ENCODE measurements around the gene TP63.
"Not testable (repeated sequence)": the region's sequence is repeated elsewhere in the genome, so short reads cannot be mapped to it uniquely, and the experiment has no call there.

TP63 gene

DNA sequence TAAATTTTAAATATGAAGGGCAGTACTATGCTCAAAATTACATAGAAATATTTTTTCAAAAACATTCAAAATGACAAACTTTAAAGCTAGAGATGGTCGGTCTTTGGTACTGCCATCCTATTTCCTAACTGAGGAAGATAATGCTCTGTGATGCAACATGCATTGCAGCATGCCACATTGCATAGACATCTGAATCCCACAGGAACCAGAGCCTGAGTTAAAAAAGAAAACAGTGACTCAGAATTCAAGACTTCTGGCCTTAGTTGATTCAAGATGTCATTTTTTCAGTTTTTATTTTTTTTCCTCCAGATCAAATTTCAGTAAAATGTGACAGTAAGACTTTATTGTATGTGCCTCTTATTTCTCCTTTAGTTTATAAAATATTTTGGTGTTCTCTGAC, 33.1 kb downstream of the TP63 start:
- peak; percentile 91 for ATAC-seq
- TF ChIP-seq TCF4 (CRISPR knock-in tag; IDR thresholded peaks at IDR 0.05; ENCODE audit: borderline replicate concordance) = no peak
- TF ChIP-seq ZNF8 (CRISPR knock-in tag; IDR thresholded peaks at IDR 0.05) = no peak
- TF ChIP-seq ZFP30 (CRISPR knock-in tag; IDR thresholded peaks at IDR 0.05) = no peak

DNA sequence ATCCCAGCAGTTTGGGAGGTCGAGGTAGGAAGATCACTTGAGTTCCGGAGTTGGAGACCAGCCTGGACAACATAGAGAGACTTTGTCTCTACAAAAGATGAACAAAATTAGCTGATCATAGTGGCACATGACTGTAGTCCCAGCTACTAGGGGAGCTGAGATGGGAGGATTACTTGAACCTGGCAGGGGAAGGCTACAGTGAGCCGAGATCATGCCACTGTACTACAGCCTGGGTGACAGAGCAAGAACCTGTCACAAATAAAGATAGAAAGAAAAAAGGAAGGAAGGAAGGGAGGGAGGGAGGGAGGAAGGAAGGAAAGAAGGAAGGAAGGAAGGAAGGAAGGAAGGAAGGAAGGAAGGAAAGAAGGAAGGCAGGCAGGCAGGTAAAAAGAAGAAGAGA, 41.2 kb downstream of the TP63 start:
- not testable (repeated sequence) for ATAC-seq

DNA sequence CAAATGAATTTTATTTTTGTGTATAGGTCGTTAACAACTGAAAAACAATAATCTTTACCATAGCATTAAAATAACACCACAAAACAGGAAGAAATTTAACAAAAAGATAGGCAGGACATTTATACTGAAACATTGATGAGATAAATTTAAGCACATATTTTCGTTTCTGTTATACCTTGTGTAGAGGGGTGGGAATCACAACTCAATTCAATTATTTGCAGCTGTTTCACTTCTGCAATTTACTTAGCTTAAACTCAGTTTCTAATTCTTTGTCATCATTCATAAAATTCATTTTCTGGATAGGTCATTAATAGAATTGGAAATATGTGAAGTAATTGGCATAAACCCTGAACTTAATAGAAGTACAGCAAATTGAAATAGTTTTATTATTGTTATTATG, 42.3 kb downstream of the TP63 start:
- no peak for ATAC-seq
- TF ChIP-seq ZFP3 (CRISPR knock-in tag; IDR thresholded peaks at IDR 0.05) (no peak), BACH2 (CRISPR knock-in tag; IDR thresholded peaks at IDR 0.05; ENCODE audit: borderline replicate concordance) (no peak), OSR1 (CRISPR knock-in tag; IDR thresholded peaks at IDR 0.05) (no peak), RARB (CRISPR knock-in tag; IDR thresholded peaks at IDR 0.05) (no peak), ZNF8 (CRISPR knock-in tag; IDR thresholded peaks at IDR 0.05) (no peak)
- TF ChIP-seq, protein P1, sequence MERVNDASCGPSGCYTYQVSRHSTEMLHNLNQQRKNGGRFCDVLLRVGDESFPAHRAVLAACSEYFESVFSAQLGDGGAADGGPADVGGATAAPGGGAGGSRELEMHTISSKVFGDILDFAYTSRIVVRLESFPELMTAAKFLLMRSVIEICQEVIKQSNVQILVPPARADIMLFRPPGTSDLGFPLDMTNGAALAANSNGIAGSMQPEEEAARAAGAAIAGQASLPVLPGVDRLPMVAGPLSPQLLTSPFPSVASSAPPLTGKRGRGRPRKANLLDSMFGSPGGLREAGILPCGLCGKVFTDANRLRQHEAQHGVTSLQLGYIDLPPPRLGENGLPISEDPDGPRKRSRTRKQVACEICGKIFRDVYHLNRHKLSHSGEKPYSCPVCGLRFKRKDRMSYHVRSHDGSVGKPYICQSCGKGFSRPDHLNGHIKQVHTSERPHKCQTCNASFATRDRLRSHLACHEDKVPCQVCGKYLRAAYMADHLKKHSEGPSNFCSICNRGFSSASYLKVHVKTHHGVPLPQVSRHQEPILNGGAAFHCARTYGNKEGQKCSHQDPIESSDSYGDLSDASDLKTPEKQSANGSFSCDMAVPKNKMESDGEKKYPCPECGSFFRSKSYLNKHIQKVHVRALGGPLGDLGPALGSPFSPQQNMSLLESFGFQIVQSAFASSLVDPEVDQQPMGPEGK (CRISPR knock-in tag; IDR thresholded peaks at IDR 0.05; ENCODE audit: borderline replicate concordance) = no peak

DNA sequence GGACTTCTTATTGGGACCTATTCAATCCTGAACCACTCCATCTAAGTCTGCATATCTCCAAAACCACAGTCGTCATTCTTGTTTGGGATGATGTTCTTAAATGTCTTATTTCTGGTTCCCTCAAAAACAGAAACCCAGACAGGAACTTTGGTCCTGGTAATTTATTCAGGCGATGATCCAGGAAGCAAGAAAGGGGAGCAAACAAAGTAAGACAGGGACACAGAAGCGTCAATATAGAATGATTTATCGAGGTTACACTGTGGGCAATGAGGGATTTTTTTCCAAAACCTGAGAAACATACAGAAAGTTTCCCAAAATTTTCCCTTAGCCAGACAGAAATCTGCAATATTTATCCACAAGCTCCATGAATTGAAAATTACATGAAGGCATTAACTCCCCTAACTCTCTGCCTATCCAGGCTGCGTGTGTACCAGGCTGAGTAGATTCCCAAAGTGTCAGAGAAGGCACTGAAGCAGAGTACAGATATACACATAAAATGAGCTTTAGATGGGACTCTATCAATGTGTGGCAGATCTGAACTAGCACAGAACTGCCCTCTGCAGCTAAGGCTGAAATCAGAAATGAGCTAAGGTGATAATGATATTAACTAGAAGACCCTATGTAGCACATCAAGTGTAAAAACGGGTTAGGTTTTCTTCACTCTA, 43.2 kb downstream of the TP63 start:
- ATAC-seq = no peak

More for the DNA sequence above, 43.2 kb downstream of the TP63 start:
- TF ChIP-seq, protein P2, sequence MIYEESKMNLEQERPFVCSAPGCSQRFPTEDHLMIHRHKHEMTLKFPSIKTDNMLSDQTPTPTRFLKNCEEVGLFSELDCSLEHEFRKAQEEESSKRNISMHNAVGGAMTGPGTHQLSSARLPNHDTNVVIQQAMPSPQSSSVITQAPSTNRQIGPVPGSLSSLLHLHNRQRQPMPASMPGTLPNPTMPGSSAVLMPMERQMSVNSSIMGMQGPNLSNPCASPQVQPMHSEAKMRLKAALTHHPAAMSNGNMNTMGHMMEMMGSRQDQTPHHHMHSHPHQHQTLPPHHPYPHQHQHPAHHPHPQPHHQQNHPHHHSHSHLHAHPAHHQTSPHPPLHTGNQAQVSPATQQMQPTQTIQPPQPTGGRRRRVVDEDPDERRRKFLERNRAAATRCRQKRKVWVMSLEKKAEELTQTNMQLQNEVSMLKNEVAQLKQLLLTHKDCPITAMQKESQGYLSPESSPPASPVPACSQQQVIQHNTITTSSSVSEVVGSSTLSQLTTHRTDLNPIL (CRISPR knock-in tag; IDR thresholded peaks at IDR 0.05; ENCODE audit: low read depth) = no peak
- TF ChIP-seq, protein P3, sequence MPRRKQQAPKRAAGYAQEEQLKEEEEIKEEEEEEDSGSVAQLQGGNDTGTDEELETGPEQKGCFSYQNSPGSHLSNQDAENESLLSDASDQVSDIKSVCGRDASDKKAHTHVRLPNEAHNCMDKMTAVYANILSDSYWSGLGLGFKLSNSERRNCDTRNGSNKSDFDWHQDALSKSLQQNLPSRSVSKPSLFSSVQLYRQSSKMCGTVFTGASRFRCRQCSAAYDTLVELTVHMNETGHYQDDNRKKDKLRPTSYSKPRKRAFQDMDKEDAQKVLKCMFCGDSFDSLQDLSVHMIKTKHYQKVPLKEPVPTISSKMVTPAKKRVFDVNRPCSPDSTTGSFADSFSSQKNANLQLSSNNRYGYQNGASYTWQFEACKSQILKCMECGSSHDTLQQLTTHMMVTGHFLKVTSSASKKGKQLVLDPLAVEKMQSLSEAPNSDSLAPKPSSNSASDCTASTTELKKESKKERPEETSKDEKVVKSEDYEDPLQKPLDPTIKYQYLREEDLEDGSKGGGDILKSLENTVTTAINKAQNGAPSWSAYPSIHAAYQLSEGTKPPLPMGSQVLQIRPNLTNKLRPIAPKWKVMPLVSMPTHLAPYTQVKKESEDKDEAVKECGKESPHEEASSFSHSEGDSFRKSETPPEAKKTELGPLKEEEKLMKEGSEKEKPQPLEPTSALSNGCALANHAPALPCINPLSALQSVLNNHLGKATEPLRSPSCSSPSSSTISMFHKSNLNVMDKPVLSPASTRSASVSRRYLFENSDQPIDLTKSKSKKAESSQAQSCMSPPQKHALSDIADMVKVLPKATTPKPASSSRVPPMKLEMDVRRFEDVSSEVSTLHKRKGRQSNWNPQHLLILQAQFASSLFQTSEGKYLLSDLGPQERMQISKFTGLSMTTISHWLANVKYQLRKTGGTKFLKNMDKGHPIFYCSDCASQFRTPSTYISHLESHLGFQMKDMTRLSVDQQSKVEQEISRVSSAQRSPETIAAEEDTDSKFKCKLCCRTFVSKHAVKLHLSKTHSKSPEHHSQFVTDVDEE (CRISPR knock-in tag; IDR thresholded peaks at IDR 0.05) = no peak
- no peak for TF ChIP-seq PPARA (CRISPR knock-in tag; IDR thresholded peaks at IDR 0.05; ENCODE audit: borderline replicate concordance)
- no peak for TF ChIP-seq ZFP30 (CRISPR knock-in tag; IDR thresholded peaks at IDR 0.05)
- no peak for TF ChIP-seq ZNF565 (CRISPR knock-in tag; conservative IDR thresholded peaks at IDR 0.05; ENCODE audit: low read depth)
- no peak for TF ChIP-seq SNAI2 (CRISPR knock-in tag; IDR thresholded peaks at IDR 0.05)
- no peak for TF ChIP-seq RARB (CRISPR knock-in tag; IDR thresholded peaks at IDR 0.05)
- TF ChIP-seq, protein P4, sequence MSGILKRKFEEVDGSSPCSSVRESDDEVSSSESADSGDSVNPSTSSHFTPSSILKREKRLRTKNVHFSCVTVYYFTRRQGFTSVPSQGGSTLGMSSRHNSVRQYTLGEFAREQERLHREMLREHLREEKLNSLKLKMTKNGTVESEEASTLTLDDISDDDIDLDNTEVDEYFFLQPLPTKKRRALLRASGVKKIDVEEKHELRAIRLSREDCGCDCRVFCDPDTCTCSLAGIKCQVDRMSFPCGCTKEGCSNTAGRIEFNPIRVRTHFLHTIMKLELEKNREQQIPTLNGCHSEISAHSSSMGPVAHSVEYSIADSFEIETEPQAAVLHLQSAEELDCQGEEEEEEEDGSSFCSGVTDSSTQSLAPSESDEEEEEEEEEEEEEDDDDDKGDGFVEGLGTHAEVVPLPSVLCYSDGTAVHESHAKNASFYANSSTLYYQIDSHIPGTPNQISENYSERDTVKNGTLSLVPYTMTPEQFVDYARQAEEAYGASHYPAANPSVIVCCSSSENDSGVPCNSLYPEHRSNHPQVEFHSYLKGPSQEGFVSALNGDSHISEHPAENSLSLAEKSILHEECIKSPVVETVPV (CRISPR knock-in tag; IDR thresholded peaks at IDR 0.05) = no peak
- TF ChIP-seq, protein P1 (CRISPR knock-in tag; IDR thresholded peaks at IDR 0.05; ENCODE audit: borderline replicate concordance) = no peak
- TF ChIP-seq BACH2 (CRISPR knock-in tag; IDR thresholded peaks at IDR 0.05; ENCODE audit: borderline replicate concordance) = no peak
- no peak for TF ChIP-seq ISL1 (CRISPR knock-in tag; IDR thresholded peaks at IDR 0.05)
- TF ChIP-seq TCF4 (CRISPR knock-in tag; IDR thresholded peaks at IDR 0.05; ENCODE audit: borderline replicate concordance) = no peak
- no peak for TF ChIP-seq ARNTL (CRISPR knock-in tag; IDR thresholded peaks at IDR 0.05; ENCODE audit: borderline replicate concordance, low read depth)
- TF ChIP-seq ZFP3 (CRISPR knock-in tag; IDR thresholded peaks at IDR 0.05) = no peak
- no peak for TF ChIP-seq ZC3H10 (CRISPR knock-in tag; IDR thresholded peaks at IDR 0.05)
- no peak for TF ChIP-seq OSR1 (CRISPR knock-in tag; IDR thresholded peaks at IDR 0.05)
- TF ChIP-seq, protein P5, sequence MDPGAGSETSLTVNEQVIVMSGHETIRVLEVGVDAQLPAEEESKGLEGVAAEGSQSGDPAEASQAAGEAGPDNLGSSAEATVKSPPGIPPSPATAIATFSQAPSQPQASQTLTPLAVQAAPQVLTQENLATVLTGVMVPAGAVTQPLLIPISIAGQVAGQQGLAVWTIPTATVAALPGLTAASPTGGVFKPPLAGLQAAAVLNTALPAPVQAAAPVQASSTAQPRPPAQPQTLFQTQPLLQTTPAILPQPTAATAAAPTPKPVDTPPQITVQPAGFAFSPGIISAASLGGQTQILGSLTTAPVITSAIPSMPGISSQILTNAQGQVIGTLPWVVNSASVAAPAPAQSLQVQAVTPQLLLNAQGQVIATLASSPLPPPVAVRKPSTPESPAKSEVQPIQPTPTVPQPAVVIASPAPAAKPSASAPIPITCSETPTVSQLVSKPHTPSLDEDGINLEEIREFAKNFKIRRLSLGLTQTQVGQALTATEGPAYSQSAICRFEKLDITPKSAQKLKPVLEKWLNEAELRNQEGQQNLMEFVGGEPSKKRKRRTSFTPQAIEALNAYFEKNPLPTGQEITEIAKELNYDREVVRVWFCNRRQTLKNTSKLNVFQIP (CRISPR knock-in tag; IDR thresholded peaks at IDR 0.05; ENCODE audit: borderline replicate concordance, low read depth) = no peak
- no peak for TF ChIP-seq ZNF8 (CRISPR knock-in tag; IDR thresholded peaks at IDR 0.05)
- no peak for TF ChIP-seq TOX (CRISPR knock-in tag; IDR thresholded peaks at IDR 0.05; ENCODE audit: borderline replicate concordance)

All from SK-N-SH treated with all-trans-retinoic acid at 6 μM for 48 hours (cell line).